HepG2 (cell line): ENCODE measurements around the gene ZIM2. TPM values are rescaled to one million over a fixed set of nuclear protein-coding genes. Genes with fewer than 3 reads are reported as not detected.

Experiments used
- ATAC-seq: fragments of 200-7000 bp; cut with Tn5 transposase; 3 replicates; pipeline ENCODE4 v1.9.1; 2020; ENCODE audit warnings: mild to moderate bottlenecking, moderate library complexity
- BruUV-seq: library from RNA; stranded (reverse); fragments of 400-500 nt; replicated peaks from 2 replicates; lab custom pipeline; 2021; lab: Mats Ljungman, UMichigan
- CTCF ChIA-PET: fragments of 300-600 bp; formaldehyde crosslinking; extraction: SDS; loops from one replicate; lab custom pipeline; 2021; ENCODE audit warnings: low total read pairs, inconsistent platforms, low intra/inter-chr PET ratio; lab: Yijun Ruan, JAX
- POLR2A ChIA-PET: fragments of 350-600 bp; sonication (Branson Sonifier 250); formaldehyde crosslinking; loops from one replicate; lab custom pipeline; 2020; ENCODE audit warnings: antibody characterized with exemption, inconsistent platforms; lab: Yijun Ruan, JAX
- DNase-seq: peaks from one replicate; pipeline ENCODE4 v3.0.0-alpha.2; 2015; ENCODE audit warnings: low spot score
- FAIRE-seq: peaks from 3 replicates; lab custom pipeline; 2011; peaks lifted over from hg19 to GRCh38; lab: Jason Lieb, UNC
- H2AFZ ChIP-seq: one replicate; pipeline ENCODE4 v1.6.1; 2011; ENCODE audit warnings: low read length, inconsistent platforms
- H3K27ac ChIP-seq: fragments of 300-600 bp; 3 replicates; pipeline ENCODE4 v1.8.0; 2011; ENCODE audit warnings: mixed run types, mild to moderate bottlenecking, mixed read lengths, low read length, inconsistent platforms; ENCODE audit not compliant: insufficient read depth; ENCODE audit errors: extremely low read length
- H3K27me3 ChIP-seq, 2 experiments: fragments of 200-600 bp in 1 of 2; 2 replicates in 1 of 2; 3 replicates in 1 of 2; pipeline versions ENCODE4 v1.6.0 to v1.8.0; 2011; ENCODE audit warnings: low read length in 2 of 2, mild to moderate bottlenecking in 2 of 2, moderate library complexity in 2 of 2, inconsistent platforms in 1 of 2; ENCODE audit not compliant: insufficient read depth in 2 of 2, control insufficient read depth in 1 of 2
- H3K36me3 ChIP-seq, 2 experiments: fragments of 200-600 bp in 1 of 2; replicated peaks in 1 of 2; 2 replicates in 1 of 2; 3 replicates in 1 of 2; pipeline versions ENCODE4 v1.5.1 to v1.8.0; 2011; ENCODE audit warnings: low read length in 2 of 2, inconsistent platforms in 1 of 2; ENCODE audit not compliant: insufficient read depth in 2 of 2, control insufficient read depth in 1 of 2
- H3K4me1 ChIP-seq: 2 replicates; pipeline ENCODE4 v1.5.1; 2012; ENCODE audit warnings: low read length, inconsistent platforms; ENCODE audit not compliant: insufficient read depth
- H3K4me2 ChIP-seq: 2 replicates; pipeline ENCODE4 v1.6.0; 2011; ENCODE audit warnings: low read depth, low read length, inconsistent platforms
- H3K4me3 ChIP-seq, 3 experiments: fragments of 200-600 bp in 1 of 3; sonication (generic), shearing (Covaris generic) in 1 of 3; replicated peaks in 1 of 3; 2 replicates each; pipeline ENCODE4 v1.5.1; 2011 to 2016; ENCODE audit warnings: low read length in 3 of 3, inconsistent platforms in 2 of 3, low read depth in 2 of 3, mild to moderate bottlenecking in 2 of 3, control low read depth in 1 of 3, mixed read lengths in 1 of 3; ENCODE audit not compliant: insufficient read depth in 1 of 3
- H3K79me2 ChIP-seq: one replicate; pipeline ENCODE4 v1.6.1; 2011; ENCODE audit warnings: low read length, inconsistent platforms; ENCODE audit not compliant: insufficient read depth
- H3K9ac ChIP-seq: 2 replicates; pipeline ENCODE4 v1.6.0; 2011; ENCODE audit warnings: mild to moderate bottlenecking, low read depth, low read length, inconsistent platforms; ENCODE audit not compliant: insufficient read depth
- H3K9me3 ChIP-seq: 2 replicates; pipeline ENCODE4 v1.5.1; 2012; ENCODE audit warnings: mild to moderate bottlenecking, low read length
- H4K20me1 ChIP-seq: 2 replicates; pipeline ENCODE4 v1.6.0; 2011; ENCODE audit warnings: inconsistent platforms, mild to moderate bottlenecking, low read length, moderate library complexity; ENCODE audit not compliant: insufficient read depth
- EP300 ChIP-seq, 3 experiments: sonication (generic) in 1 of 3; formaldehyde crosslinking in 1 of 3; IDR thresholded peaks; 2 replicates each; pipeline versions ENCODE4 v1.5.1 to v1.6.1; 2011 to 2020; ENCODE audit warnings: low read depth in 2 of 3, low read length in 2 of 3, borderline replicate concordance in 1 of 3, improper control_type of control experiment in 1 of 3, mild to moderate bottlenecking in 1 of 3, missing genetic modification reagents in 1 of 3, moderate library complexity in 1 of 3
- GZF1 ChIP-seq: sonication (generic); formaldehyde crosslinking; IDR thresholded peaks from 2 replicates; pipeline ENCODE4 v1.5.1; 2020; ENCODE audit warnings: mild to moderate bottlenecking, missing genetic modification reagents
- HHEX ChIP-seq: IDR thresholded peaks from 2 replicates; pipeline ENCODE4 v1.6.1; 2016; ENCODE audit warnings: control low read depth
- NFKB2 ChIP-seq: sonication (generic); formaldehyde crosslinking; IDR thresholded peaks from 2 replicates; pipeline ENCODE4 v1.4.0; 2020; ENCODE audit warnings: missing genetic modification reagents, borderline replicate concordance
- PAF1 ChIP-seq: IDR thresholded peaks from 2 replicates; pipeline ENCODE4 v1.6.1; 2016; ENCODE audit warnings: missing genetic modification reagents, missing compliant biosample characterization
- POLR2A ChIP-seq, 2 experiments: IDR thresholded peaks; 2 replicates each; pipeline ENCODE4 v1.6.1; 2011; ENCODE audit warnings: low read depth in 2 of 2, low read length in 2 of 2, mild to moderate bottlenecking in 1 of 2, moderate library complexity in 1 of 2; ENCODE audit not compliant: insufficient read depth in 1 of 2
- POLR2AphosphoS2 ChIP-seq: IDR thresholded peaks from 2 replicates; pipeline ENCODE4 v1.6.1; 2011; ENCODE audit warnings: low read depth, low read length, improper control_type of control experiment
- POLR2AphosphoS5 ChIP-seq: IDR thresholded peaks from 2 replicates; pipeline ENCODE4 v1.6.1; 2012; ENCODE audit warnings: low read depth, low read length
- POLR2G ChIP-seq: fragments of 200-400 bp; formaldehyde crosslinking; IDR thresholded peaks from 2 replicates; pipeline ENCODE4 v1.6.1; 2018; ENCODE audit warnings: mild to moderate bottlenecking, low read depth, low read length, moderate library complexity
- RBM22 ChIP-seq: fragments of 200-400 bp; formaldehyde crosslinking; optimal IDR thresholded peaks from 2 replicates; pipeline ENCODE3; 2017; ENCODE audit warnings: mild to moderate bottlenecking, low read length, moderate library complexity
- RNF2 ChIP-seq: fragments of 450-650 bp; conservative IDR thresholded peaks from 2 replicates; pipeline ENCODE4 v1.6.1; 2016; ENCODE audit warnings: low read depth
- ZFP36L2 ChIP-seq: sonication (generic); formaldehyde crosslinking; IDR thresholded peaks from 2 replicates; pipeline ENCODE4 v1.4.0; 2020; ENCODE audit warnings: missing genetic modification reagents
- ZNF337 ChIP-seq: sonication (generic); formaldehyde crosslinking; IDR thresholded peaks from 2 replicates; pipeline ENCODE4 v1.5.1; 2020; ENCODE audit warnings: missing genetic modification reagents, low read depth, mild to moderate bottlenecking, borderline replicate concordance
- ZNF563 ChIP-seq: sonication (generic); formaldehyde crosslinking; IDR thresholded peaks from 2 replicates; pipeline ENCODE4 v1.8.0; 2022; ENCODE audit warnings: mild to moderate bottlenecking, moderate library complexity, missing genetic modification reagents
- WGBS: methylation state at CpG from one replicate; pipeline ENCODE4 v1.1.6; 2017; ENCODE audit warnings: low lambda C conversion rate; 5-methylcytosine and 5-hydroxymethylcytosine counted together
- in situ Hi-C: cut with HindIII; loops from 2 replicates; pipeline ENCODE4 v1.10.0; 2017; ENCODE audit warnings: low pct_unique_long_range_greater_than_20kb; ENCODE audit not compliant: extremely low pct_ligation_motif_present
- intact Hi-C: fragments of 100-400 bp; cut with micrococcal nuclease; formaldehyde crosslinking; loops from one replicate; pipeline ENCODE4 v1.10.0; 2022; ENCODE audit not compliant: unreplicated experiment
- polyA plus RNA-seq, 8 experiments: library from polyadenylated mRNA; depleted of rRNA in 3 of 8; stranded (reverse) in 7 of 8; unstranded in 1 of 8; fragments of >200 nt; fragmentation: Illumina TruSeq in 4 of 8; extraction: Trizol in 4 of 8; gene quantifications; 2 replicates each; pipeline versions ENCODE4 v1.2.1 to v1.2.3, GENCODE V29; 2011 to 2016; ENCODE audit warnings: low read depth in 4 of 8, missing spikeins in 1 of 8, mixed read lengths in 1 of 8; ENCODE audit not compliant: insufficient read depth in 1 of 8
- total RNA-seq, 5 experiments: library from RNA; depleted of rRNA; stranded (reverse); fragments of >200 nt; fragmentation: Illumina TruSeq; extraction: Trizol; gene quantifications; 2 replicates each; pipeline ENCODE4 v1.2.3, GENCODE V29; 2016; ENCODE audit warnings: low read depth in 1 of 5
- TF ChIP-seq, protein P1 (sequence below): IDR thresholded peaks from 2 replicates; pipeline ENCODE4 v1.6.1; 2016; ENCODE audit warnings: low read depth, borderline replicate concordance

ZIM2 gene
- total and polyA plus RNA-seq, 2 of the 13 experiments (the other 11 are each of a cell fraction or from before 2014, with no cell fraction given) = 7.2 to 10.3 TPM

DNA sequence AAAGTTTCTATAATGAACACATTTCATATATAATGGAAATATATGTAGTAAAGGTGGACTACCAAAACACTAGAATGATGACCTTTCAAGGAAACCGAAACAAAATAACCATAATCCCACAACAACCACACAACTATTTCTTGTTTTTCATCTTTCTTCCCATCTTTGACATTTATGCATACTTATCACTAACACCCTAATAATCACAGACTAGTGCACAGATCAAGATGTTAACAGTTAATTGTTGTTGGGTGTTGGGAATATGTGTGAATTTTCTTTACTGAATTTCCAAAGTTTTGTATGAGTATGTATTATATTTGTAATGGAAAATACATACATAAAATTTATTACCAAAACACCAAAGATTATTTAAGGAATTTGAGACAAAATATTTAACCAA lies 30.3 kb downstream of the ZIM2 start:
- Histone ChIP-seq H3K27ac (no peak overlapping the region), H3K79me2 (no peaks in the 10 kb centered on the region), H3K36me3 (peaks cover 5 to 36% of the 10 kb centered on the region in 2 experiments), H3K4me2 (no peak overlapping the region), H3K9ac (no peak overlapping the region), H3K4me1 (no peaks in the 10 kb centered on the region), H4K20me1 (peaks cover 17% of the 10 kb centered on the region), H2AFZ (no peak overlapping the region), H3K9me3 (peaks cover 38% of the 10 kb centered on the region), H3K4me3 (no peak overlapping the region), H3K27me3 (no peaks in the 10 kb centered on the region)
- no peak for DNase-seq
- WGBS = 66% methylated on average over 1 of the region's 1 CpG
- TF ChIP-seq ZNF563 (CRISPR knock-in tag) (no peak), GZF1 (CRISPR knock-in tag) (no peak), POLR2AphosphoS2 (0 out of 2 replicates have a peak, but pooled peaks have one; percentile 38), POLR2A (IDR thresholded peaks at IDR 0.05; ENCODE audit: insufficient read depth in 1 of 2, low read depth in 2 of 2, low read length in 2 of 2) (peak in 1 of 2 experiments; percentile 26; a peak in 1 of 4 replicates), HHEX (CRISPR knock-in tag) (no peak), ZNF337 (CRISPR knock-in tag) (no peak), PAF1 (CRISPR knock-in tag) (peak; percentile 85; the same call in 1 of the 2 replicates), POLR2AphosphoS5 (peak; percentile 68; the same call in 1 of the 2 replicates)
- TF ChIP-seq, protein P1, sequence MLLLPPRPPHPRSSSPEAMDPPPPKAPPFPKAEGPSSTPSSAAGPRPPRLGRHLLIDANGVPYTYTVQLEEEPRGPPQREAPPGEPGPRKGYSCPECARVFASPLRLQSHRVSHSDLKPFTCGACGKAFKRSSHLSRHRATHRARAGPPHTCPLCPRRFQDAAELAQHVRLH (CRISPR knock-in tag) = no peak
- no peak for ATAC-seq
- no TSS peak for BruUV-seq
- POLR2A ChIA-PET = no interaction called here
- in situ Hi-C loops = no loop called here
- FAIRE-seq = no peak
- CTCF ChIA-PET = no interaction called here
- intact Hi-C loops = no loop called here

DNA sequence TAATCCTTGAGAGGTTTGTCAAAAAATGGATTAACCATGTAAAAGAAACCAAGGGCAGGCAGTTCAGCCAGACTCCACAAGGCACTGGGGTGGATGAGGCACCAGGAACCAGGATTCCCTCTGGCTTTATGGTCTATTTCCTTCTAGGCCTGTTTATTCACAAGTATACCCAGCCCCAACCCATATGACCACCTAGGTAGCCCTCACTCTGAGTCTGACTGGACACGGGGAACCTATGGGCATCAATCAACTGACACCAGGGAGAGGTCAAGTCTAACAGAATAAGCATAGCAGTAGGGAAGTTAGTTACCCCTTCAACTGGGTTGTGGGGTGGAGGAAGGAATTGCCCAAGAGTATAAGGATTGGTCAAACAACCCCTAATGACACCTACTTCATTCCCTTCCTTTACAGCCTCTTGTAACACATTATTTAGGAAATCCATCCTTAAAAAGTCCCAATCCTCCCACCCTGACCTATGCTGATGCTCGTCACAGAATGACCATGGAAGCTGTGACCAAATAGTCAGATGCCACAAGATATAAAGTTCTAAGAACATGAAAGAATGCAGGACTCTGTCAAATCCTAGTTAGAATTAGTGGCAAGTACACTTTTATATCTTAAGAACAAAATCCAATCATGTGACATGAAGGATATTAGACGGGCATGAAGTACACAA lies 31.7 kb downstream of the ZIM2 start:
- ChIA-PET CTCF (no interaction called here), POLR2A (no interaction called here)
- H3K4me3 ChIP-seq = no peak overlapping the region
- no TSS peak for BruUV-seq
- peak; percentile 41 for ATAC-seq
- no peak for DNase-seq
- no peak overlapping the region for H3K9ac ChIP-seq
- in situ Hi-C loops (no loop called here), intact Hi-C loops (no loop called here)
- H3K36me3 ChIP-seq = peaks cover 2 to 22% of the 10 kb centered on the region in 2 experiments
- TF ChIP-seq EP300 (IDR thresholded peaks at IDR 0.05; ENCODE audit: low read depth in 2 of 2, low read length in 2 of 2) (no peak), EP300 (CRISPR knock-in tag; IDR thresholded peaks at IDR 0.05; ENCODE audit: borderline replicate concordance) (no peak), POLR2G (peak; percentile 72), RNF2 (no peak), NFKB2 (CRISPR knock-in tag) (no peak), POLR2AphosphoS2 (peak; percentile 30; the same call in 1 of the 2 replicates), ZFP36L2 (CRISPR knock-in tag) (no peak), POLR2AphosphoS5 (peak; percentile 31; the same call in 1 of the 2 replicates), PAF1 (CRISPR knock-in tag) (0 out of 2 replicates have a peak, but pooled peaks have one; percentile 5), POLR2A (IDR thresholded peaks at IDR 0.05; ENCODE audit: insufficient read depth in 1 of 2, low read depth in 2 of 2, low read length in 2 of 2) (peak; percentile 12 to 51; a peak in 3 of 4 replicates), ZNF337 (CRISPR knock-in tag) (no peak), RBM22 (peak; percentile 98)
- no peak overlapping the region for H2AFZ ChIP-seq
- peaks cover 17% of the 10 kb centered on the region for H4K20me1 ChIP-seq
- H3K4me1 ChIP-seq = no peaks in the 10 kb centered on the region
- WGBS = 45% methylated on average over 3 of the region's 3 CpGs
- H3K27ac ChIP-seq = peak overlapping the region; percentile 9
- FAIRE-seq = no peak
- peaks cover 50% of the 10 kb centered on the region for H3K9me3 ChIP-seq
- H3K27me3 ChIP-seq = no peaks in the 10 kb centered on the region
- H3K79me2 ChIP-seq = no peaks in the 10 kb centered on the region
- H3K4me2 ChIP-seq = no peak overlapping the region
